Measurements from ENCODE around the gene MTG2.

DNA sequence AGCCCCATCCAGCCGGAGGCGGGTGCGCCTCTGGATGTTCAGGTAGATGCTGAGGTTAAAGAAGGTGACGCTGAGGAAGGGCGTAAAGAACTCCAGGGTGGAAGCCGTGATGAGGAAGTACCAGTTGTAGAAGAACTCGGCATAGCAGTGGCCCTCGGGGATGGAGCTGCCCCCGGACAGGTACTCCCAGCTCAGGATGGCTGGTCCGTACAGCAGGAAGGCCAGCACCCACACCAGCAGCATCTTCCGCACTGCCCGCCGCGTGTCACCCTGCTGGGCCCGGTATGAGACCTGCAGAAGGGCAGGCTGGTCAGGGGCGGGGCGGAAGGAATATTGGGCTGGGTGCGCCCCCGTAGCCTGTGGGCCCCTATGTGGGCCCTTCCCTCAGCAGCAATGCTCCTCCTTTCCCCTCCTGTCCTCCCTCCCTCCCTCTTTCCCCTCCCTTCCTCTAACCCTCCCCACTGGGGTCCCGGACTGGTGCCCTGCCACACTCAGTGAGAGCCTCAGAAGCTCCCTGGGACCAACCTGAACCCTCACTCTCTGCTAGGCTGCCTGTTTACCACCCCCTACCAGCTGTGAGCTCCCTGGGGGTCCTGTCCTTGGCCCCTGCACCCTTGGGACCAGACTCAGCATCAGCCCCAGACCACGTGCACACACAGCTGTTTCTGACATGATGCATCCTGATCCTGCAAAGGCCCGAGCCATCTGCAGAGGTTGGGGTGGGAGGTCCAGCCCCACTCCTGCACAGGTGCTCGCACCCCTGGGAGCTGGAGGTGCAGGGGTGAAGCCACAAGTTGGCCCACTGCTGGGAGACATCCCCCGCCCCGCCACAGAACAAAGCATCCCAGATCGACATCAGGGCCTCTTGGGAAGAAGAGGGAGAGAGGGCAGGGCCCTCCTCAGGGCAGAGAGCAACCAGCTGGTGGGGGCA is 34.1 kb downstream of the MTG2 start:
- TF ChIP-seq, protein P1, sequence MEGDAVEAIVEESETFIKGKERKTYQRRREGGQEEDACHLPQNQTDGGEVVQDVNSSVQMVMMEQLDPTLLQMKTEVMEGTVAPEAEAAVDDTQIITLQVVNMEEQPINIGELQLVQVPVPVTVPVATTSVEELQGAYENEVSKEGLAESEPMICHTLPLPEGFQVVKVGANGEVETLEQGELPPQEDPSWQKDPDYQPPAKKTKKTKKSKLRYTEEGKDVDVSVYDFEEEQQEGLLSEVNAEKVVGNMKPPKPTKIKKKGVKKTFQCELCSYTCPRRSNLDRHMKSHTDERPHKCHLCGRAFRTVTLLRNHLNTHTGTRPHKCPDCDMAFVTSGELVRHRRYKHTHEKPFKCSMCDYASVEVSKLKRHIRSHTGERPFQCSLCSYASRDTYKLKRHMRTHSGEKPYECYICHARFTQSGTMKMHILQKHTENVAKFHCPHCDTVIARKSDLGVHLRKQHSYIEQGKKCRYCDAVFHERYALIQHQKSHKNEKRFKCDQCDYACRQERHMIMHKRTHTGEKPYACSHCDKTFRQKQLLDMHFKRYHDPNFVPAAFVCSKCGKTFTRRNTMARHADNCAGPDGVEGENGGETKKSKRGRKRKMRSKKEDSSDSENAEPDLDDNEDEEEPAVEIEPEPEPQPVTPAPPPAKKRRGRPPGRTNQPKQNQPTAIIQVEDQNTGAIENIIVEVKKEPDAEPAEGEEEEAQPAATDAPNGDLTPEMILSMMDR (IDR thresholded peaks at IDR 0.05): no peak
- TF ChIP-seq POLR2AphosphoS5 (IDR thresholded peaks at IDR 0.05; ENCODE audit: low read depth, low read length): no peak
